Adipocyte (in vitro differentiated cells): ENCODE measurements around the gene OTULIN.

Experiments
- DNase-seq: peaks from one replicate; pipeline ENCODE4 v3.0.0-alpha.2; 2015; ENCODE audit warnings: low read depth
- H3K27me3 ChIP-seq: replicated peaks from 2 replicates; pipeline ENCODE4 v1.7.0; 2013; ENCODE audit warnings: mild to moderate bottlenecking, low read length, moderate library complexity; ENCODE audit not compliant: control insufficient read depth, insufficient read depth
- H3K36me3 ChIP-seq: 2 replicates; pipeline ENCODE4 v1.7.0; 2013; ENCODE audit warnings: low read length, mild to moderate bottlenecking, moderate library complexity; ENCODE audit not compliant: control insufficient read depth, insufficient read depth, severe bottlenecking
- H3K4me1 ChIP-seq: 2 replicates; pipeline ENCODE4 v1.7.0; 2013; ENCODE audit warnings: mild to moderate bottlenecking, low read length, moderate library complexity; ENCODE audit not compliant: control insufficient read depth, insufficient read depth
- H3K4me3 ChIP-seq: 2 replicates; pipeline ENCODE4 v1.7.0; 2013; ENCODE audit warnings: mild to moderate bottlenecking, low read length, moderate library complexity
- H3K9ac ChIP-seq: 2 replicates; pipeline ENCODE4 v1.7.0; 2013; ENCODE audit warnings: mild to moderate bottlenecking, low read length, moderate library complexity
- H3K9me3 ChIP-seq: 2 replicates; pipeline ENCODE4 v1.7.0; 2013; ENCODE audit warnings: mild to moderate bottlenecking, low read length, moderate library complexity; ENCODE audit not compliant: control insufficient read depth

The OTULIN gene

DNA sequence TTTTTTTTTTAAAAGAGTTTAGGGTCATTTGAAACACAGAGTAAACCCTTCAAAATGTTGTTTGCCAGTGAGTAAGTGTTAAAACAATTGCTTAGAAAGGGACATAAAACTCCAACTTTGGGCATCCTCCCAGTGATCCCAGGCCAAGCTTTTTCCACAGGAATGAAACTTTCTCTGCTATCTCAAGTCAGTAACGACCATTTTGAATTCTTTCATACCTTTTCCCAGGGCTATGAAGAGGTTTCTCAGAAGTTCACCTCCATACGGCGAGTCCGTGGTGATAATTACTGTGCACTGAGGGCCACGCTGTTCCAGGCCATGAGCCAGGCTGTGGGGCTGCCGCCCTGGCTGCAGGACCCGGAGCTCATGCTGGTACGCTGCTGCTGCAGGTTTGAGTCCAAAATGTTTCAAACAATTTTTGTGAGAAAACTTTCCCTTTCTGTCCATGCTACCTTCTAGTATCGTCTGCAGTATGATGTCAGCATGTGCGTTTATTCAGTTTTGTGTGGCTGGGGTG is 16.8 kb downstream of the OTULIN start:
- Histone ChIP-seq H3K4me3 (no peak overlapping the region), H3K36me3 (peaks cover 58% of the 10 kb centered on the region), H3K9ac (no peak overlapping the region), H3K27me3 (no peaks in the 10 kb centered on the region), H3K4me1 (peaks cover 13% of the 10 kb centered on the region), H3K9me3 (no peaks in the 10 kb centered on the region)
- no peak for DNase-seq

DNA sequence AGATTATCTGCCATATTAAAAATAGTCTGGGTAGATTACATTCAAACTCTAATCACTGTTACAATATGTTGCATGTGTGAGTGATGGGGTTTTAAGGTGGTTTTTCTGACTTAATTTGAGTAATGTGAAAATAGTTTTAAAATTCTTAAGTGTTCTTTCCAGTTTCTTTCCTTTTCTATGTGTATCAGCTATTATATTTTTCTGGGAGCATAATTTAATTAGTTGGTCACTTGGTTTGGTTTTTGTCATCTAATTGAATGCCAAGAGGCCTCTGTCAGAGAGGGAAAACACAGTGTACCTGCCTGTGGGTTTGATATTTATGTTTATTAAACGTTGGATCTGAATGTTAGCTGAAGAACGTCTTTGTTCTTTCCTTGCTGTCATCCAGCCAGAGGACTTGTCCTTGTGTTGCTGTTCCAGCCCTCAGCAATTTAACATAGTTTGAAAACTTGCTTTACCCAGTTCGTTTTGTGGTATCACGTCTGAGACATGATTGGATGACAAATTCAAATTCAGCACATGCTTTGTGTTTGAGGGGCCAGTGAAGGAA is 19.5 kb downstream of the OTULIN start:
- Histone ChIP-seq H3K9me3 (no peaks in the 10 kb centered on the region), H3K4me3 (no peak overlapping the region), H3K9ac (peak overlapping the region; percentile 13), H3K27me3 (no peaks in the 10 kb centered on the region), H3K4me1 (peaks cover 6% of the 10 kb centered on the region), H3K36me3 (peaks cover 81% of the 10 kb centered on the region)
- DNase-seq = no peak

- Histone ChIP-seq H3K4me1 (peaks cover 4% of the 10 kb centered on the region), H3K4me3 (no peak overlapping the region), H3K36me3 (peaks cover 85% of the 10 kb centered on the region), H3K9ac (no peak overlapping the region), H3K27me3 (no peaks in the 10 kb centered on the region), H3K9me3 (no peaks in the 10 kb centered on the region)
- DNase-seq = no peak
Observed at GRCh38 chr5:14684757-14685156, 20.2 kb downstream of the OTULIN start.

- Histone ChIP-seq H3K9me3 (peaks cover 8% of the 10 kb centered on the region), H3K27me3 (no peaks in the 10 kb centered on the region), H3K4me1 (peaks cover 4% of the 10 kb centered on the region), H3K9ac (peak overlapping the region; percentile 27), H3K4me3 (no peak overlapping the region), H3K36me3 (peaks cover 88% of the 10 kb centered on the region)
- peak; percentile 81 for DNase-seq
Observed at GRCh38 chr5:14685757-14686156, 21.2 kb downstream of the OTULIN start.

GRCh38 chr5:14686517-14686916 is 22.0 kb downstream of the OTULIN start:
- Histone ChIP-seq H3K4me1 (peaks cover 4% of the 10 kb centered on the region), H3K9me3 (peaks cover 9% of the 10 kb centered on the region), H3K27me3 (no peaks in the 10 kb centered on the region), H3K36me3 (peaks cover 89% of the 10 kb centered on the region), H3K4me3 (no peak overlapping the region), H3K9ac (no peak overlapping the region)
- no peak for DNase-seq

DNA sequence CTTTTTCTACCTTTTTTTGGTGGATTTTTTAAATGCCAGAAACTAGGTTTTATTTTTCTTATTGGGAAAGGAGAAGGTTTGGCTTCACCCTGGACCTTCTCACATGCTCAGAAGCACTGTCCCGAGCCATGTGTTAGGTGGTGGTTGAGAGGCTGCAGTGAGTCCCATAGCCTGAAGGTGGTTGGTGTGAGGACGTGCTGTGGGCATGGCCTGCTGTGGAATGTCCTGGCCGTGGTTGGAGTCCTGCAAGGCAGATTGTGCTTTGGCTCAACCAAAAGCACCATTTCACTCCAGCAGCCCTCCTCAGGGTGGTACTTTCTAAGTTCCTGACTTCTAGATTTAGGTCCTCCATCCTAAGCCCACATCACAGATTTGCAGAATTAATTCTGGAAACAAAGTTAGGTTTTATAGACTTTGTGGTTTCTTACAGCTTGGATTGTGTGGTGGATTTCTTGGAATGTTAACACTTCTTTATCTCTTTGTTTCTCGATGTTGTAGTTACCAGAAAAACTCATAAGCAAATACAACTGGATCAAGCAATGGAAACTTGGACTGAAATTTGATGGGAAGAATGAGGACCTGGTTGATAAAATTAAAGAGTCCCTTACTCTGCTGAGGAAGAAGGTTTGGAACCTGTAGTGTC is 22.6 kb downstream of the OTULIN start:
- Histone ChIP-seq H3K9me3 (peaks cover 9% of the 10 kb centered on the region), H3K27me3 (no peaks in the 10 kb centered on the region), H3K4me3 (no peak overlapping the region), H3K4me1 (peaks cover 4% of the 10 kb centered on the region), H3K36me3 (peaks cover 89% of the 10 kb centered on the region), H3K9ac (no peak overlapping the region)
- peak; percentile 36 for DNase-seq

GRCh38 chr5:14693070-14693469 is 28.6 kb downstream of the OTULIN start:
- Histone ChIP-seq H3K9ac (no peak overlapping the region), H3K36me3 (peaks cover 92% of the 10 kb centered on the region), H3K9me3 (peaks cover 9% of the 10 kb centered on the region), H3K27me3 (no peaks in the 10 kb centered on the region), H3K4me3 (no peak overlapping the region), H3K4me1 (peaks cover 9% of the 10 kb centered on the region)
- DNase-seq = no peak

GRCh38 chr5:14695152-14695551 is 30.6 kb downstream of the OTULIN start:
- DNase-seq = no peak
- no peak overlapping the region for H3K9ac ChIP-seq
- H3K4me3 ChIP-seq = no peak overlapping the region
- peaks cover 84% of the 10 kb centered on the region for H3K36me3 ChIP-seq
- no peaks in the 10 kb centered on the region for H3K27me3 ChIP-seq
- H3K4me1 ChIP-seq = peaks cover 15% of the 10 kb centered on the region
- H3K9me3 ChIP-seq = peaks cover 7% of the 10 kb centered on the region

GRCh38 chr5:14696057-14696456 is 31.5 kb downstream of the OTULIN start:
- Histone ChIP-seq H3K9me3 (no peaks in the 10 kb centered on the region), H3K9ac (no peak overlapping the region), H3K27me3 (no peaks in the 10 kb centered on the region), H3K36me3 (peaks cover 75% of the 10 kb centered on the region), H3K4me3 (no peak overlapping the region), H3K4me1 (peaks cover 20% of the 10 kb centered on the region)
- no peak for DNase-seq

- Histone ChIP-seq H3K4me1 (peaks cover 23% of the 10 kb centered on the region), H3K4me3 (no peak overlapping the region), H3K9ac (no peak overlapping the region), H3K36me3 (peaks cover 67% of the 10 kb centered on the region), H3K9me3 (no peaks in the 10 kb centered on the region), H3K27me3 (no peaks in the 10 kb centered on the region)
- DNase-seq = no peak
Observed at GRCh38 chr5:14696851-14697250, 32.3 kb downstream of the OTULIN start.

DNA sequence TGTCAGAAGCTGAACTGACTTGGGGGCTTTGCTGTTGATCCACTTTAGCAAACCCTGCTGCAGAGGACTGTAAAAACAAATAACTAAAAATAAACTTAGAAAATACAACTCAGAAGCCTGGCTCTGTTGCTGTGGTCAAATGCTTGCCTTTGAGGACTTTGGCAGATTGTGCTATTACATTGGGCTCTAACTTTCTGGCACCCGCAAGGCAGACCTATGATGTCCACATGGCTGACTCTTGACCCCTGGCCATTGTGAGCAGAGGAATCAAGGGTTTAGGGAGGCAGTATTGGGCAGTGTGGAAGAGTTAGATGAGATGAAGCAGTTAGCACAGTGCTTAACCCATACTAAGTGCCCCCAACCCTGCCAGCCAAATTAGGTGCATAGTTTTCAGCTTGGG is 34.0 kb downstream of the OTULIN start:
- no peaks in the 10 kb centered on the region for H3K9me3 ChIP-seq
- peaks cover 54% of the 10 kb centered on the region for H3K36me3 ChIP-seq
- H3K27me3 ChIP-seq = no peaks in the 10 kb centered on the region
- peaks cover 23% of the 10 kb centered on the region for H3K4me1 ChIP-seq
- H3K9ac ChIP-seq = no peak overlapping the region
- no peak overlapping the region for H3K4me3 ChIP-seq
- DNase-seq = no peak
